ENCODE measurements around the gene TMEM61. TPM values are rescaled to one million over a fixed set of nuclear protein-coding genes. Genes with fewer than 3 reads are reported as not detected.

The TMEM61 gene
- total RNA-seq, 1 experiment from 2014 or later, result 0.74 TPM

- no peak for TF ChIP-seq AFF4 (CRISPR knock-in tag; IDR thresholded peaks at IDR 0.05; ENCODE audit: borderline replicate concordance)
- TF ChIP-seq ZNF416 (CRISPR knock-in tag; IDR thresholded peaks at IDR 0.05), result no peak
- TF ChIP-seq, protein P1, sequence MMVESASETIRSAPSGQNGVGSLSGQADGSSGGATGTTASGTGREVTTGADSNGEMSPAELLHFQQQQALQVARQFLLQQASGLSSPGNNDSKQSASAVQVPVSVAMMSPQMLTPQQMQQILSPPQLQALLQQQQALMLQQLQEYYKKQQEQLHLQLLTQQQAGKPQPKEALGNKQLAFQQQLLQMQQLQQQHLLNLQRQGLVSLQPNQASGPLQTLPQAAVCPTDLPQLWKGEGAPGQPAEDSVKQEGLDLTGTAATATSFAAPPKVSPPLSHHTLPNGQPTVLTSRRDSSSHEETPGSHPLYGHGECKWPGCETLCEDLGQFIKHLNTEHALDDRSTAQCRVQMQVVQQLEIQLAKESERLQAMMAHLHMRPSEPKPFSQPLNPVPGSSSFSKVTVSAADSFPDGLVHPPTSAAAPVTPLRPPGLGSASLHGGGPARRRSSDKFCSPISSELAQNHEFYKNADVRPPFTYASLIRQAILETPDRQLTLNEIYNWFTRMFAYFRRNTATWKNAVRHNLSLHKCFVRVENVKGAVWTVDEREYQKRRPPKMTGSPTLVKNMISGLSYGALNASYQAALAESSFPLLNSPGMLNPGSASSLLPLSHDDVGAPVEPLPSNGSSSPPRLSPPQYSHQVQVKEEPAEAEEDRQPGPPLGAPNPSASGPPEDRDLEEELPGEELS (CRISPR knock-in tag; IDR thresholded peaks at IDR 0.05), result no peak
- no peak for TF ChIP-seq ZNF396 (CRISPR knock-in tag; IDR thresholded peaks at IDR 0.05; ENCODE audit: borderline replicate concordance)
- no peak for TF ChIP-seq PRRX2 (CRISPR knock-in tag; IDR thresholded peaks at IDR 0.05)
- no peak for TF ChIP-seq RORB (CRISPR knock-in tag; IDR thresholded peaks at IDR 0.05)
- TF ChIP-seq, protein P2, sequence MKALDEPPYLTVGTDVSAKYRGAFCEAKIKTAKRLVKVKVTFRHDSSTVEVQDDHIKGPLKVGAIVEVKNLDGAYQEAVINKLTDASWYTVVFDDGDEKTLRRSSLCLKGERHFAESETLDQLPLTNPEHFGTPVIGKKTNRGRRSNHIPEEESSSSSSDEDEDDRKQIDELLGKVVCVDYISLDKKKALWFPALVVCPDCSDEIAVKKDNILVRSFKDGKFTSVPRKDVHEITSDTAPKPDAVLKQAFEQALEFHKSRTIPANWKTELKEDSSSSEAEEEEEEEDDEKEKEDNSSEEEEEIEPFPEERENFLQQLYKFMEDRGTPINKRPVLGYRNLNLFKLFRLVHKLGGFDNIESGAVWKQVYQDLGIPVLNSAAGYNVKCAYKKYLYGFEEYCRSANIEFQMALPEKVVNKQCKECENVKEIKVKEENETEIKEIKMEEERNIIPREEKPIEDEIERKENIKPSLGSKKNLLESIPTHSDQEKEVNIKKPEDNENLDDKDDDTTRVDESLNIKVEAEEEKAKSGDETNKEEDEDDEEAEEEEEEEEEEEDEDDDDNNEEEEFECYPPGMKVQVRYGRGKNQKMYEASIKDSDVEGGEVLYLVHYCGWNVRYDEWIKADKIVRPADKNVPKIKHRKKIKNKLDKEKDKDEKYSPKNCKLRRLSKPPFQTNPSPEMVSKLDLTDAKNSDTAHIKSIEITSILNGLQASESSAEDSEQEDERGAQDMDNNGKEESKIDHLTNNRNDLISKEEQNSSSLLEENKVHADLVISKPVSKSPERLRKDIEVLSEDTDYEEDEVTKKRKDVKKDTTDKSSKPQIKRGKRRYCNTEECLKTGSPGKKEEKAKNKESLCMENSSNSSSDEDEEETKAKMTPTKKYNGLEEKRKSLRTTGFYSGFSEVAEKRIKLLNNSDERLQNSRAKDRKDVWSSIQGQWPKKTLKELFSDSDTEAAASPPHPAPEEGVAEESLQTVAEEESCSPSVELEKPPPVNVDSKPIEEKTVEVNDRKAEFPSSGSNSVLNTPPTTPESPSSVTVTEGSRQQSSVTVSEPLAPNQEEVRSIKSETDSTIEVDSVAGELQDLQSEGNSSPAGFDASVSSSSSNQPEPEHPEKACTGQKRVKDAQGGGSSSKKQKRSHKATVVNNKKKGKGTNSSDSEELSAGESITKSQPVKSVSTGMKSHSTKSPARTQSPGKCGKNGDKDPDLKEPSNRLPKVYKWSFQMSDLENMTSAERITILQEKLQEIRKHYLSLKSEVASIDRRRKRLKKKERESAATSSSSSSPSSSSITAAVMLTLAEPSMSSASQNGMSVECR (CRISPR knock-in tag; IDR thresholded peaks at IDR 0.05; ENCODE audit: borderline replicate concordance), result no peak
- no peak for TF ChIP-seq TEAD1 (CRISPR knock-in tag; IDR thresholded peaks at IDR 0.05)
- TF ChIP-seq, protein P3, sequence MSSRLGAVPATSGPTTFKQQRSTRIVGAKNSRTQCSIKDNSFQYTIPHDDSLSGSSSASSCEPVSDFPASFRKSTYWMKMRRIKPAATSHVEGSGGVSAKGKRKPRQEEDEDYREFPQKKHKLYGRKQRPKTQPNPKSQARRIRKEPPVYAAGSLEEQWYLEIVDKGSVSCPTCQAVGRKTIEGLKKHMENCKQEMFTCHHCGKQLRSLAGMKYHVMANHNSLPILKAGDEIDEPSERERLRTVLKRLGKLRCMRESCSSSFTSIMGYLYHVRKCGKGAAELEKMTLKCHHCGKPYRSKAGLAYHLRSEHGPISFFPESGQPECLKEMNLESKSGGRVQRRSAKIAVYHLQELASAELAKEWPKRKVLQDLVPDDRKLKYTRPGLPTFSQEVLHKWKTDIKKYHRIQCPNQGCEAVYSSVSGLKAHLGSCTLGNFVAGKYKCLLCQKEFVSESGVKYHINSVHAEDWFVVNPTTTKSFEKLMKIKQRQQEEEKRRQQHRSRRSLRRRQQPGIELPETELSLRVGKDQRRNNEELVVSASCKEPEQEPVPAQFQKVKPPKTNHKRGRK (CRISPR knock-in tag; IDR thresholded peaks at IDR 0.05; ENCODE audit: borderline replicate concordance), result no peak
- TF ChIP-seq GRHL2 (CRISPR knock-in tag; IDR thresholded peaks at IDR 0.05; ENCODE audit: insufficient replicate concordance, severe bottlenecking), result no peak
- H3K27me3 Mint-ChIP-seq (ENCODE audit: low read depth), result peaks cover 4% of the 10 kb centered on the region
- no peak overlapping the region for H3K4me3 Mint-ChIP-seq
- ATAC-seq (no peak), DNase-seq (ENCODE audit: low spot score) (no peak)
- ChIA-PET POLR2A (no interaction called here), CTCF (interaction anchor here (1.5 to 3.6 kb wide), 3 partner anchors 20 to 51 kb away, joined by 7 to 31 read pairs (median 29); no protein-coding TSS in a partner anchor)
- H3K9me3 Mint-ChIP-seq, result no peaks in the 10 kb centered on the region; the same call in 1 of the 2 replicates
- peaks cover 18% of the 10 kb centered on the region; the same call in 1 of the 2 replicates for H3K4me1 Mint-ChIP-seq
- no peak overlapping the region for H3K27ac Mint-ChIP-seq
- no peaks in the 10 kb centered on the region for H3K36me3 Mint-ChIP-seq
Observed at GRCh38 chr1:54971317-54971791, 9.1 kb upstream of the TMEM61 start.

DNA sequence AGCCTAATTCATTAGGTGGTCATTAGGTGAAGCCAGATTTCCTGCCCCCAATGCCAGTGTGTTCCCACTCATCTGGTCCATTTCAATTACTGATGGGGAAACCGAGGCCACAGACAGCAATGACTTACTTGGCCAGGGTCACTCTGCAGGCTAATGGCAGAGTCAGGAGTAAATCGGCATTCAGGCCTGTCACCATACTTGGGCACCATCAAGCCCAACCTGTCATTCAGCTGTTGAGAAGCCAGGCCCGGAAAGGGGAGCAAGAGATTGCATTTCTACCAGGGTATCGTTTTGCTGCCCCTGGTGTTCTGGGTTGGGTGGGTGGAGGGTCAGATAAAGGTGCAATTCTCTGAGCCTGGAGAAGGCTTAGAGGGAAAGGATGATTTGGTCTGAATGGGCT is 8.0 kb upstream of the TMEM61 start:
- H3K27ac Mint-ChIP-seq, result no peak overlapping the region
- POLR2A ChIA-PET, result no interaction called here

More for the DNA sequence above, 8.0 kb upstream of the TMEM61 start:
- Mint-ChIP-seq H3K27me3 (ENCODE audit: low read depth) (no peaks in the 10 kb centered on the region), H3K4me3 (no peak overlapping the region), H3K9me3 (no peaks in the 10 kb centered on the region), H3K36me3 (no peaks in the 10 kb centered on the region), H3K4me1 (peaks cover 13% of the 10 kb centered on the region; the same call in 1 of the 2 replicates)
- DNase-seq (ENCODE audit: low spot score) (no peak), ATAC-seq (no peak)
- CTCF ChIA-PET, result interaction anchor here (1.2 to 3.6 kb wide), 10 partner anchors 11 to 66 kb away, joined by 3 to 31 read pairs (median 11); partner anchors contain the start of genes BSND and PCSK9
- no peak for TF ChIP-seq ZMAT4 (CRISPR knock-in tag; IDR thresholded peaks at IDR 0.05)
- no peak for TF ChIP-seq ZNF138 (CRISPR knock-in tag; conservative IDR thresholded peaks at IDR 0.05)
- TF ChIP-seq GABPB1 (CRISPR knock-in tag; IDR thresholded peaks at IDR 0.05), result no peak
- TF ChIP-seq ZBTB21 (CRISPR knock-in tag; IDR thresholded peaks at IDR 0.05; ENCODE audit: borderline replicate concordance), result no peak
- TF ChIP-seq NR3C1 (CRISPR knock-in tag; conservative IDR thresholded peaks at IDR 0.05; ENCODE audit: low read depth), result no peak
- no peak for TF ChIP-seq FOXJ3 (CRISPR knock-in tag; IDR thresholded peaks at IDR 0.05; ENCODE audit: borderline replicate concordance)
- no peak for TF ChIP-seq NR2C2 (CRISPR knock-in tag; IDR thresholded peaks at IDR 0.05)
